GM10266 (cell line): ENCODE data around the gene TBX21.

Experiments
- DNase-seq: peaks from one replicate; pipeline ENCODE4 v3.0.0; 2012; ENCODE audit errors: extremely low spot score
- TF ChIP-seq, protein P1 (sequence below): IDR thresholded peaks from 2 replicates; pipeline ENCODE4 v1.5.1; 2012; ENCODE audit warnings: mild to moderate bottlenecking, low read depth; ENCODE audit not compliant: control insufficient read depth, insufficient read depth; ENCODE audit errors: missing control alignments

TBX21 gene

DNA sequence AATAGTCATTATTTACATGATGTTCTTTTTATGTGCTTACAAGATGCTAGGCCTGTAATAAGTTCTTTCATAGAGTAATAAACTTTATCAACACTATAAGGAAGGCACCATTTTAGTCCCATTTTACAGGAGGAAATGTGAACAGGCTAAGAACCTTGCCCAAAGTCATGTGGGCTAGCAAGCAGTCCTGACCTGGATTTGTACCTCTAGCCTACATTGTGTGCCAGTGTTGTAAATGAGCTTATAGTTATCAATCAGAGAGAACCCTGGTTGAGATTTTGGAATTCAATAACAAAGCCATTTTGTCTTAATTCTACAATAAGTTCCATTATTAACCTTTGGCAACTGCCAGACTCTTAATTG lies 45.7 kb upstream of the TBX21 start:
- no peak for DNase-seq
- TF ChIP-seq, protein P1, sequence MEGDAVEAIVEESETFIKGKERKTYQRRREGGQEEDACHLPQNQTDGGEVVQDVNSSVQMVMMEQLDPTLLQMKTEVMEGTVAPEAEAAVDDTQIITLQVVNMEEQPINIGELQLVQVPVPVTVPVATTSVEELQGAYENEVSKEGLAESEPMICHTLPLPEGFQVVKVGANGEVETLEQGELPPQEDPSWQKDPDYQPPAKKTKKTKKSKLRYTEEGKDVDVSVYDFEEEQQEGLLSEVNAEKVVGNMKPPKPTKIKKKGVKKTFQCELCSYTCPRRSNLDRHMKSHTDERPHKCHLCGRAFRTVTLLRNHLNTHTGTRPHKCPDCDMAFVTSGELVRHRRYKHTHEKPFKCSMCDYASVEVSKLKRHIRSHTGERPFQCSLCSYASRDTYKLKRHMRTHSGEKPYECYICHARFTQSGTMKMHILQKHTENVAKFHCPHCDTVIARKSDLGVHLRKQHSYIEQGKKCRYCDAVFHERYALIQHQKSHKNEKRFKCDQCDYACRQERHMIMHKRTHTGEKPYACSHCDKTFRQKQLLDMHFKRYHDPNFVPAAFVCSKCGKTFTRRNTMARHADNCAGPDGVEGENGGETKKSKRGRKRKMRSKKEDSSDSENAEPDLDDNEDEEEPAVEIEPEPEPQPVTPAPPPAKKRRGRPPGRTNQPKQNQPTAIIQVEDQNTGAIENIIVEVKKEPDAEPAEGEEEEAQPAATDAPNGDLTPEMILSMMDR, result no peak

DNA sequence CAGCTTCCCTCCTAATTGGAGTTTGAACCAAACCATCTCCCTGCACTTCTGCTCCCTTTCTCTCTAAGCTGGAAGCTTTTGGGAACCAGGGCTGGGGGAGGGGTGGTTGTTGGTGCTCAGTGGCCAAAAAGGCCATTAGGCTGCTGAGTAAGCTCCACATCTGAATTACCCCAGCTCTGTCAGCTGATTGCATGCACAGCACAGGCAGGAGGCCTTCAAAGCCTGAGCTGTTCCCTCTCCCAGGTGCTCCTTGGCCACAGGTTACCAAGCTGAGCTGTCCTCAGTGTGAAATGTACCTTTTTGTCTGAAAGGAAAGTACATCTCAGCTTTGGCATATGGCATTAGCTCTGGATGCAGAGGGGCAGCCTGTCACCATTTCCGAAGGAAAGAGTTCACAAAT lies 45.3 kb upstream of the TBX21 start:
- no peak for DNase-seq
- TF ChIP-seq, protein P1, result no peak

DNA sequence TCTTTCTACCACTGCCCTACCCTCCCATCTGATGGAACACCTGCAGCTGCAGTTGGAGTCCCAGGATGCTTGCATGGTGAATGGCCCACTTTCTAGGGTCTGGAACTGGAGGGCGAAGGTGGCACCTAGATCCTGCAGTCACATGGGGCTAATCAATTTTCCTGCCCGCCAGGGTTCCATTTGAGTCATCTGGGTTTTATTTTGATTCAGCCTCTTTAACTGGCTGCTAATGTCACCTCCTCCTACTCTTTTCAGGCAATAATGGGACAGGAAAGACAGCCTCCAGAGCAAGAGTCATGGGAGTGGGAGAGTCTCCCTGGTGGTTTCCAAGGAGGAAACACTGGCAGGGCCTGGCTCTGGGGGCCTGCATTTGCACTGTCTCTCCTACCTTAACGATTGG lies 42.9 kb upstream of the TBX21 start:
- TF ChIP-seq, protein P1, result no peak
- no peak for DNase-seq

DNA sequence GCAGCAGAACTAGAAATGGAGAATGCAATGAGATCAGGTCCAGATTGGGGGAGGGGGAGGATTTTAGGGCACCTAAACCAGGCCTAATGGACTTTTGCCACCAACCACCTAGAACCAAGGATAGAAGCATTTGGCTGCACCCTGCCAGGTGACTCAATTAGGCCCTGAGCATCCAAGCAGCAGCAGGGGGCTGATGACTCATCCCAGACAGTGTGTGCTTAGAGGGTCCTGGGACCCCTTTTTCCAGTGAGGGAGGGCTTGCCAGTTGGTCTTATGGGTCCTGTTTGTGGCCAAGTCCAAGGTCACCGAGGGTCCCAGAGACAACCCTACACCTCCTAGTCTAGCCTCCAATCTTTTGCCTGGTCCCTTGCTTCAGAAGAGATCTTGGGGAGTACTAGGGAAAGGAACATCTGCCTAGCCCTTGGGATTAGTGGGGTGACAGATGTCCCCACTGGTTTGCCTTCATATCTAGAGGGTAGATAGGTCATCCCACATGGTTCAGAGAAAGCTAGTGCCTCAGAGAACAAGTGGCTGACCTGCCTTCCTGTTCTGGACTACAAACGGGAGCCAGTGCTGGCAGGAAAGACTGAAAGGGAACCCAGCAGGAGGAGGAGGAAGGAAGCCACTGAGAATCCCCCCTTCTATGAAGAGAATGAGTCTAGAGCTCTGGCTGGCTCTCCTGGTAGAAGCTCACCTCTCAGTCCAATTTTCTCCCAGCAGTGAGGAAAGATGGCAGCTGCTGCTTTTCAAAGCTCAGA lies 40.7 kb upstream of the TBX21 start:
- TF ChIP-seq, protein P1, result no peak
- no peak for DNase-seq

DNA sequence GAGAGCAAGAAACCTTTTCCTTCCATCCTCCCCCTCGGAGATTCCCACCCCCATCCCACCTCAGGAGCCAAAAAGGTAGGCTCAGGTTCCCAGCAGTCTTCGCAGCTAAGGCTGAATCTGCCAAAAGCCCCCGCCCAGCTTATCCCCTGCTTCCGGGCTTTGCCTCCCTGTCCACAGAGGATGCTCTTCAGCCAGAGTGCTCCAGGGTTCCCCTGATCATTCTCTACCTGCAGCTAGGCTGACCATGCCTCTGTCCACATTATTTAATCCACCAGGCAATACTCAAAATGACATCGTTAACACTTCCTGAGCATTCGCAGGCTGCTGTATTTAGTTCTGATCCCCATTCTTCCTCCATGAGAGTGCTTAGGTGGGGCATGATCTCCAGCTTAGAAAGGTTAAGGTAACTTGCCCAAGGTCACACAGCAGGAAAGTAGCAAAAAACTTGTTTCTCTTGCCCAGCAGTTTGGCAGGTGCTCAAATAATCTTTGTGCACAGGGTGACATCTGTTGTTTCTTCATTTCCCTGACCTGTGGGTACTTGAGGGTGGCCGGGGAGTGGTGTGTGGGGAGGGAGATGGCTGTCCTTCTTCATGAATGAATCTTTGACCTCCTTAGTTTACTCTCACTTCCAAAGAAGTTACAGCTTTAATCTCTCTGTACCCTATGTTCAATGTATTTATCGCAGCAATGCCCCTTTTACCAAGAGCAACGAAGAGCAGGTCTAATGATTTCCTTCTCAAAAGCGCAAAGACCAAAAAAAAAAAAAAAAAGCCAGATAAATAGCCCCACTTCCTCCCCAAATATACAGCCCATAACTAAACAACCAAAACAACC lies 39.9 kb upstream of the TBX21 start:
- TF ChIP-seq, protein P1, result no peak
- peak; percentile 33 for DNase-seq

DNA sequence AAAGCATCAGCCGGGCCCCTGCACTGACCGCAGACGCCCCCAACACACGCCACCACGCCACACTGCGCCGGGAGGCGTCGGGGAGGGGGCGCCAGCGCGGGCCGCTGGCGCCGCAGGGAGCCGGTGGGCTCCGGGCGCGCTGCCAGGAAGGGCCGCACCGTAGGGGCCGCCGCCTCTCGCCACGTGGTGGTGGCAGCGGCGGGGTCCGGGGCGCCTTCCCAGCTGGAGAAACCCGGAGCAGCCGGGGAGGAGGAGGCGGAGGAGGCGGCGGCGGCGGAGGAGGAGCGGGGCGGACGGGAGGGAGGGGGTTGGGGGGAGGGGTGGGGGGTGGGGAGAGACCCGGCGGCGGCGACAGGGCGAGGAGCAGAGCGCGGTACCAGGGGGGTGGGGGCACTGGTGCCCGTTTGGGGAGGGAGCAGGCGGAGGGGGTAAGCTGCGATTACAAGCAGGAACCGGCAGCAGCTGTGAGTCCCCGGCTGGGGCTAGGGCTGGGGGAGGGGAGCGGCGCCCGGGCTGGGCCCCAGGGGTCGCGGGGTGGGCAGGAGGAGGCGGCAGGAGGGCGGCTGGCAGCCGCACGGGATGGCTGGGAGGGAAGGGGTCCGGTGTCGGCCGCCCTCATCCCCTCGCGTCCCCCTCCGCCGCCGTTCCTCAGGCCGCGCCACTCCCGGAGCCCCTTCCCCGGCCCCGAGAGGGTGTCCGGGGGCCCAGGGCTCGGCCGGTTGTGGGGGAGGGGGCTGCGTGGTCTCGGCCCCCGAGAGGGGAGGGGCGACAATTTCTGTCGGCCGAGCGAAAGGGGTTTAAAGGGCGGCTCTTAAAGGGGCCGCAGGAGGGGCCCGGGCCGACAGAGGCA lies 39.1 kb upstream of the TBX21 start, which contains the start of gene TBKBP1:
TBKBP1 (plus strand) TSS at position 431 of the 850 bp plus-strand sequence. CDS start 1,952 bp downstream, outside the sequence.
- TF ChIP-seq, protein P1, result no peak
- peak; percentile 67 for DNase-seq
